NCI-H2171 treated with DMSO at 0.1 percent for 48 hours (cell line): Measurements from ENCODE around the gene OOSP4B.
"Not testable (repeated sequence)": the region's sequence is repeated elsewhere in the genome, so short reads cannot be mapped to it uniquely, and the experiment has no call there.

Source experiments
- DNase-seq: peaks from one replicate; lab custom pipeline; 2025; lab: John Stamatoyannopoulos, UW

The OOSP4B gene

DNA sequence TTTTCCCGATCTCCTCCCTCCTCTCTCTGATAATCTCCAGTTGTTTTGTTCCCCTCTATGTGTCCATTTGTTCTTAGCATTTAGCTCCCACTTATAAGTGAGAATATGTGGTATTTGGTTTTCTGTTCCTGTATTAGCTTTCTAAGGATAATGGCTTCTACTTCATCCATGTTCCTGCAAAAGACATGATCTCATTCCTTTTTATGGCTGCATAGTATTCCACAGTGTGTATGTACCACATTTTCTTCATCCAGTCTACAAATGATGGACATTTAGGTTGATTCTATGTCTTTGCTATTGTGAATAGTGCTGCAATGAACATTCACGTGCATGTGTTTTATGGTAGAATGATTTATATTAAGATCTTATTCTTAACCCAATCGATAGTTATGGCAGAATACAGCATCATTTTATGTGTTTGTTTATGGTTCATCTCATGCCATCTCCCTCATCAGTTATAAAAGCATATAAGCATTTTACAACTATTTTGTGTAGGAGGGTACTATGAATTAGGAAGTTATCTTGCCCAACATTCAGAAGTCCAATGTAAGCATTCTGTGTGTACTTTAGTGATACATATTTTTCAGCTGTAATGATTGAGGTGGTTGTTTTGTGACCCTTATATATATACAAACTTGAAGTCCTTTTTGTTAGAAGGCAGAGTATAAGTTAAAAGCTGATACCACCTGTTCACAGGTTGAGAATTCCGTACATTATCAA is 42.7 kb downstream of the OOSP4B start:
- no peak for DNase-seq

- DNase-seq: no peak
These were observed 47.1 kb downstream of the OOSP4B start for GRCh38 chr11:60064111-60064510.

DNA sequence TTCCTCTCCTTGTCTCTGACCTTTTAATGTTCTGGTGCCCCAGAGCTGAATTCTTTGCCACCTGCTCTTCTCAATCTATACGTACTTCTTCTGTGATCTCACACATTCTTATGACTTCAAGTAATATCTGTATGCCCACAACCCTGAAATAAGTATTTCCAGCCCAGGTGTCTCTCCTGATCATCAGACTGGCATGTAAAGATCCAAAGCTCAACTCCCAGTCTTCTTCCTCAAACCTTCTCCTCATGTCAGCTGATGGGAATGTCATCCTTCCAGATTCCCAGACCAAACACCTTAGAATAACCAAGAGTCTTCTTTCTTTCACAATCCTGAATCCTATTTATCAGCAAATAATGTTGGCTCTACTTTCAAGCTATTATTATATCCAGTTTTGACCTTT is 48.8 kb downstream of the OOSP4B start:
- DNase-seq: no peak

DNA sequence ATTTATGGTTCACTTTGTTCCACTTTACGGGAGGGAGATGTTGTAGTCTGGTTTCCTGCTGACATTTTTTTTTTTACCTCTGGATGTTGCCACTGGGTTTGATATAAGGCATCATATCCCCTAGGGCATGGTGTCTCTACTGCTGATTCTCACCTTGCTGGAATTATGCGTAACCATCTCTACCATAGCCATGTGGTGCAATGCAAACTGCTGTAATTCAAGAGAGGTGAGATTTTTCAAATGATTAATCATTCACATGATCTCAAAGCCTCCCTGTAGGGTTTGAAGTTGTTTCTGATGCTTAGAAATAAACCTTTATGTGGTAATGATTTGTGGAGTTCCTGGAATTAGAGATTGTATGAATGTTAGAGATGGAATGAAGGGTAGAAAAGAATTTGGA is 52.5 kb downstream of the OOSP4B start:
- DNase-seq: no peak

DNA sequence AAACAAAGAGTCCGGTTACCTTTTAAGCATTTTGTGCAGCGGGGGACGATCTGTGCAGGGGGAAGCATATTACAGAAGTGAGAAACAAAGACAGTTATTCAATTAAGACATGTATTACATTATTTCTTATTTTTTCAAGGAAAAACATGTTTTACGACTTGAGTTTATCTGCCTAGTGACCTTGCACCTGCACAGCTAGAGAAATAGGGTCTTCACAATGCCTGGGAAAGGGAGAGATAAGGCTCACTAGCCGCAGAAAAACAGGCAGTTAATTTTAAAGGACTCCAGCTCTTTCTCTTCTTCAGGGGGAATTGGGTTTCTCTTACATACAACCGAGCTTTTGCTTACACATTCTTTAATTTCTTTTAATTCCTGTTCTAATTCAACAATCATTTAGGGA is 54.7 kb downstream of the OOSP4B start:
- DNase-seq: not testable (repeated sequence)

DNA sequence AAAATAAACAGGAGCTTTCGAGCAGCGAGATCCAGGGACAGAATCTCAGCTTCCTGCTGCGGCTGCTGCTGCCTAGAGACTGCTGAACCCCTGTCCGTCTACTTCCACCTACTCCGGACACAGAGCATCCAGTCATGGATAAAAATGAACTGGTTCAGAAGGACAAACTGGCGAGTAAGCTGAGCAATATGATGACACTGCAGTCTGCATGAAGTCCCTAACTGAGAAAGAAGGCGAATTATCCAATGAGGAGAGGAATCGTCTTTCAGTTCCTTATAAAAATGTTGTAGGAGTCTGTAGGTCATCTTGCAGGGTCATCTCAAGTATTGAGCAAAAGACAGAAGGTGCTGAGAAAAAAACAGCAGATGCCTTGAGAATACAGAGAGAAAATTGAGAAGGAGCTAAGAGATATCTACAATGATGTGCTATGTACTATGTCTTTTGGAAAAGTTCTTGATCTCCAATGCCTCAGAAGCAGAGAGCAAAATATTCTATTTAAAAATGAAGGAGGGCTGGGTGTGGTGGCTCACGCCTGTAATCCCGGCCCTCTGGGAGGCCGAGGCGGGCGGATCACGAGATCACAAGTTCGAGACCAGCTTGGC is 60.3 kb downstream of the OOSP4B start:
- DNase-seq: no peak

GRCh38 chr11:60077981-60078380 is 61.0 kb downstream of the OOSP4B start:
- no peak for DNase-seq

- no peak for DNase-seq
These were observed 61.8 kb downstream of the OOSP4B start for GRCh38 chr11:60078745-60079144.

- no peak for DNase-seq
These were observed 63.6 kb downstream of the OOSP4B start for GRCh38 chr11:60080535-60080934.
